Pancreas (tissue), 10 donors: ENCODE data around the gene NDUFAF7. TPM values are rescaled to one million over a fixed set of nuclear protein-coding genes. Genes with fewer than 3 reads are reported as not detected.

Experiments
- ATAC-seq, 4 donors: fragments of 200-7000 bp; cut with Tn5 transposase; one replicate each; pipeline versions ENCODE4 v1.8.0 to v1.9.1; 2020; ENCODE audit warnings: mild to moderate bottlenecking in 4 of 4, moderate library complexity in 4 of 4
- DNase-seq, 6 donors: peaks; one replicate each; pipeline ENCODE4 v3.0.0-alpha.2; 2020
- FAIRE-seq: peaks from 2 replicates; lab custom pipeline; 2012; peaks lifted over from hg19 to GRCh38; lab: Jason Lieb, UNC
- H3K27ac ChIP-seq, 4 donors: fragments of 200-600 bp; sonication (generic); 1 replicate in 3 of 4; 2 replicates in 1 of 4; pipeline versions ENCODE4 v1.5.0 to v1.8.0; 2020
- H3K27me3 ChIP-seq, 4 donors: fragments of 200-600 bp; one replicate each; pipeline ENCODE4 v1.8.0; 2021
- H3K36me3 ChIP-seq, 3 donors: fragments of 200-600 bp; sonication (generic) in 1 of 3; one replicate each; pipeline versions ENCODE4 v1.5.0 to v1.8.0; 2020 to 2021
- H3K4me1 ChIP-seq, 3 donors: fragments of 200-600 bp; one replicate each; pipeline ENCODE4 v1.8.0; 2021
- H3K4me3 ChIP-seq, 4 donors: fragments of 200-600 bp; sonication (generic) in 2 of 4; one replicate each; pipeline versions ENCODE4 v1.5.0 to v1.8.0; 2020 to 2021
- H3K9me3 ChIP-seq, 4 donors: fragments of 200-600 bp; one replicate each; pipeline ENCODE4 v1.8.0; 2021
- WGBS, 2 donors: extraction: QIAGEN DNeasy Blood & Tissue Kit; methylation state at CpG; one replicate each; pipeline ENCODE4 v1.1.7; 2013; 5-methylcytosine and 5-hydroxymethylcytosine counted together
- intact Hi-C, 3 donors: fragments of 100-400 bp; cut with DNase I; formaldehyde crosslinking; loops; one replicate each; pipeline versions ENCODE4 v1.11.1 to v1.14.2; 2022
- polyA plus RNA-seq, 2 donors: library from polyadenylated mRNA; stranded (reverse); fragments of 200-250 nt; gene quantifications; one replicate each; pipeline ENCODE4 v1.2.3, GENCODE V29; 2013
- total RNA-seq, 6 donors: library from RNA; stranded (reverse); fragmentation: NEBNext Ultra II Directional in 4 of 6; extraction: Animal tissue kit (Norgen Biotek cat#: 25700) in 4 of 6; gene quantifications; one replicate each; pipeline versions ENCODE4 v1.2.1 to v1.2.4, GENCODE V29; 2021 to 2023
- TF ChIP-seq, protein P1 (sequence below), 4 donors: fragments of 200-600 bp; sonication (generic) in 3 of 4; IDR thresholded peaks; one replicate each; pipeline versions ENCODE4 v1.5.0 to v1.8.0; 2021; ENCODE audit warnings: antibody characterized with exemption in 4 of 4
- donor health status: healthy with polysubstance abuse.
- donor health status: DM: no; HTN: no; CAD: no; lungs with moderate emphysema.
- donor health status: DM: no; HTN: no; CAD: no.
- donor health status: control.
- donor health status: control.
- donor health status: Bipolar disorder and iron deficiency.
- donor health status: DM: yes; HTN: yes; CAD: no.
- donor health status: DM: no; HTN: no; CAD: no.
- donor health status: DM: no; HTN: no; CAD: no.
- donor health status: DM: yes; HTN: yes; CAD: no.

The NDUFAF7 gene, protein sequence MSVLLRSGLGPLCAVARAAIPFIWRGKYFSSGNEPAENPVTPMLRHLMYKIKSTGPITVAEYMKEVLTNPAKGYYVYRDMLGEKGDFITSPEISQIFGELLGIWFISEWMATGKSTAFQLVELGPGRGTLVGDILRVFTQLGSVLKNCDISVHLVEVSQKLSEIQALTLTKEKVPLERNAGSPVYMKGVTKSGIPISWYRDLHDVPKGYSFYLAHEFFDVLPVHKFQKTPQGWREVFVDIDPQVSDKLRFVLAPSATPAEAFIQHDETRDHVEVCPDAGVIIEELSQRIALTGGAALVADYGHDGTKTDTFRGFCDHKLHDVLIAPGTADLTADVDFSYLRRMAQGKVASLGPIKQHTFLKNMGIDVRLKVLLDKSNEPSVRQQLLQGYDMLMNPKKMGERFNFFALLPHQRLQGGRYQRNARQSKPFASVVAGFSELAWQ
- total RNA-seq (1 to 10 TPM; 4.7 to 8.0 (median 6.9) TPM), polyA plus RNA-seq (10 to 100 TPM in 1 of 2 donors, 1 to 10 TPM in 1; 8.0 to 20.0 TPM)

DNA sequence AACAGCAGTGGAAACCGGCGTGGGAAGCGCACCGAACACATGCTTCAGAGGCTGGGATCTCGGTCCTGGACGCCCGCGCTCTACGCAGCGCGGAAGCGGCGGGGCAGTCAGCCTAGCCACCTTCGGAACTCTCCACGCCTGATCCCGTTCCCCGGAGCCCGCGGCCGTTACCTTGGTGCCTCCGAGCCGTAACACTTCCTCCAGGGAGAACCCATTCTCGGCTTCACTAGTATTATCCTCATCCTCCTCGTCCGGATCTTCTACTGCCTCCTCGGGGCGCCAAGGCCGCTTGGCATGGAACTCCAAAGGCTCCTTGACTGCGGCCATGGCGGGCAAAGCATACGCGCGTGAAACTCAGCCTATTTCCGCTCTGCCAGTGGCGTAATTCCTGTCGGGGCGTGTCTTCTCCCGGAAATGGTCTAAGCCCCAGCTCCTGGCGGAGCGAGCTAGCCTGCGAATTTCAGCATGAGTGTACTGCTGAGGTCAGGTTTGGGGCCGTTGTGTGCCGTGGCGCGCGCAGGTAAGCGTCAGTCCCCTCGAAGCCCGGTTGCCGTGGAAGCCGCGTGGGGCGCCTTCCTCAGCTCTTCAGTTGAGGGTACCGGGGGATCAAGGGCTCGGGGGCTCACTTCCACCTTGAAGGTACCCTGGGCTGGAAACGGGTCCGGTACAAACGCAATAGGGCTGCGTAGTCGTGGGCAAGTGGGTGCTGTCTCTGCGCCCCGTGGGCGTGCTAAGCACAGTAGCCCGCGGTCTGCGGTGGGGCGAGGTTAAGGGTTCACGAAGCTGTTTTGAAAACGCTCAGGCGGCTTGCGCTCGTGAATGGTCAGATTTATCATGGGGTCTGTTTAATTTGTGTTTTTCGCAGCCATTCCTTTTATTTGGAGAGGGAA is at the start of gene NDUFAF7, which contains the start of gene CEBPZ:
Gene NDUFAF7, plus strand, starts transcription at position 418 of the 890 bp plus-strand sequence. Its CDS starts 48 bp downstream, at position 466.
Gene CEBPZ, minus strand, starts transcription at position 356 of the 890 bp plus-strand sequence. Its CDS starts 29 bp downstream, at position 327.
- ATAC-seq (peak; percentile 98 to 99 (median 98)), FAIRE-seq (no peak), DNase-seq (peak; percentile 85 to 93 (median 89))
- H3K9me3 ChIP-seq: no peaks in the 10 kb centered on the region
- no peaks in the 10 kb centered on the region for H3K27me3 ChIP-seq
- TF ChIP-seq, protein P1, sequence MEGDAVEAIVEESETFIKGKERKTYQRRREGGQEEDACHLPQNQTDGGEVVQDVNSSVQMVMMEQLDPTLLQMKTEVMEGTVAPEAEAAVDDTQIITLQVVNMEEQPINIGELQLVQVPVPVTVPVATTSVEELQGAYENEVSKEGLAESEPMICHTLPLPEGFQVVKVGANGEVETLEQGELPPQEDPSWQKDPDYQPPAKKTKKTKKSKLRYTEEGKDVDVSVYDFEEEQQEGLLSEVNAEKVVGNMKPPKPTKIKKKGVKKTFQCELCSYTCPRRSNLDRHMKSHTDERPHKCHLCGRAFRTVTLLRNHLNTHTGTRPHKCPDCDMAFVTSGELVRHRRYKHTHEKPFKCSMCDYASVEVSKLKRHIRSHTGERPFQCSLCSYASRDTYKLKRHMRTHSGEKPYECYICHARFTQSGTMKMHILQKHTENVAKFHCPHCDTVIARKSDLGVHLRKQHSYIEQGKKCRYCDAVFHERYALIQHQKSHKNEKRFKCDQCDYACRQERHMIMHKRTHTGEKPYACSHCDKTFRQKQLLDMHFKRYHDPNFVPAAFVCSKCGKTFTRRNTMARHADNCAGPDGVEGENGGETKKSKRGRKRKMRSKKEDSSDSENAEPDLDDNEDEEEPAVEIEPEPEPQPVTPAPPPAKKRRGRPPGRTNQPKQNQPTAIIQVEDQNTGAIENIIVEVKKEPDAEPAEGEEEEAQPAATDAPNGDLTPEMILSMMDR (IDR thresholded peaks at IDR 0.05): no peak
- H3K36me3 ChIP-seq: peaks cover 0 to 17% (median 5%) of the 10 kb centered on the region in 3 donors
- H3K4me1 ChIP-seq: peaks cover 8 to 20% (median 13%) of the 10 kb centered on the region in 3 donors
- 0% methylated on average over 73 of the region's 73 CpGs for WGBS, 2 donors
- peak within 1 kb of the TSS; percentile 59 to 88 (median 66) for H3K4me3 ChIP-seq
- intact Hi-C loops: no loop called here
- peak within 1 kb of the TSS; percentile 81 to 92 (median 86) for H3K27ac ChIP-seq

DNA sequence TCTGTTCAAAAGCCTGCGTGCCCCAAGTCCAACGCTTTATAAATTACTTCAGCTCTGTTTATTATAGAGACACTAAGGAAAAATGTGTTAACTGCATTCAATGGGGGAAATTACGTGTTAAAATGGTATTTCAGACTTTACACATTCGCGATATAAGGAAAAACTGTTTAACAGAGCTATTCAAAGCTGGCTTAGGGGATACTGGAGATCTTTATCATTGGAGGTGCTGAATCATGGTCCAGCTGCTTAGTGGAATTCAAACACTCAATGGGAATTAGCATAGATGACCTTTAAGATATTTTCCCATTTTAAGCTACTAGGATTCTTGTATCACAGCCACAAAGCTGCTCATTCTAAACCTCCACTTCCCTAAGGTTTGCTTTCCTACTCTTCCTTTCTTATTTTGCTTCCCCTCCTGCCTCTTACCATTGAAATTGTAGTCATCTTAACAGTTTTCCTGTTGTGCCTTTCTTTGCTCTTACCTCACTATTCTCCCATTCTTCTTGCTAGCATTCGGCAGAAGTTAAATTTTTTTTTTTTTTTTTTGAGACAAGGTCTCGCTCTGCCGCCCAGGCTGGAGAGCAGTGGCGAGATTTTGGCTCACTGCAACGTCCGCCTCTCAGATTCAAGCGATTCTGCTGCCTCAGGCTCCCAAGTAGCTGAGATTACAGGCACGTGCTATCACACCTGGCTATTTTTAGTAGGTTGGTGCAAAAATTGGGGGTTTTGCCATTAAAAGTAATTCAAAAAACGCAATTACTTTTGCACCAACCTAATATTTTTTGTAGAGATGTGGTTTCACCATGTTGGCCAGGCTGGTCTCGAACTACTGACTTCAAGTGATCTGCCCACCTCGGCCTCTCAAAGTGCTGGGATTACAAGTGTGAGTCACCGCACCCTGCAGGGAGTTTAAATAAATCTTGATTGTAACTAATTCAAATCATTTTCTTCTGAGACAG is 49.5 kb upstream of the NDUFAF7 start:
- 73 to 76% methylated on average over 17 of the region's 17 CpGs for WGBS, 2 donors
- TF ChIP-seq, protein P1 (IDR thresholded peaks at IDR 0.05): no peak
- intact Hi-C loops: no loop called here
- Histone ChIP-seq H3K36me3 (no peaks in the 10 kb centered on the region), H3K27me3 (no peaks in the 10 kb centered on the region), H3K4me1 (no peaks in the 10 kb centered on the region), H3K9me3 (no peaks in the 10 kb centered on the region), H3K27ac (no peak overlapping the region), H3K4me3 (no peak overlapping the region)
- no peak for FAIRE-seq
- DNase-seq: no peak
- ATAC-seq: no peak

DNA sequence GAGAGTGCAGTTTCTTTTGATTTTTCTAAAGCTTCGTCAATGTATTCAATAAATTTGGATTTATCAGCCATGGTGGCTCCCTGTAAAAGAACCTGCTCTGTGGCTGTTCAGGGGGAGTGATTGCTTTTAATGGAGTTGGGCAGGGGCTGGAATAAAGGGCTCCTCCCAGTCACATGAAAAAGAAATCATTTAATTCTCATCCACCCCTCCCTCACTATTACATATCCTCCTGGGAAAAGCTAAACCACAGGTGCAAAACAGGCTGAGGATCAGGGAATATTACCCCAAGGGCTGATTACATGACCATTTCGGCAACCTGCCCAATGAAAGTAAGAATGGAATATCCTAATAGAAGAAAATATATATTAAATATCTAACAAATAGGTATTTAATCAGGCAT is 42.9 kb upstream of the NDUFAF7 start, which contains the start of gene SULT6B1:
Gene SULT6B1, minus strand, starts transcription at position 101 of the 400 bp plus-strand sequence. Its CDS starts 30 bp downstream, at position 71.
- intact Hi-C loops: no loop called here
- DNase-seq (no peak), ATAC-seq (no peak), FAIRE-seq (no peak)
- Histone ChIP-seq H3K9me3 (no peaks in the 10 kb centered on the region), H3K4me1 (no peaks in the 10 kb centered on the region), H3K27ac (peak within 1 kb of the TSS; percentile 18 to 69 (median 45)), H3K36me3 (no peaks in the 10 kb centered on the region), H3K4me3 (no peak within 1 kb of the TSS), H3K27me3 (no peaks in the 10 kb centered on the region)
- 87 to 93% methylated on average over 2 of the region's 2 CpGs for WGBS, 2 donors
- TF ChIP-seq, protein P1 (IDR thresholded peaks at IDR 0.05): no peak
